CD4-positive, alpha-beta T cell treated with Interleukin-17A for 1 hour (primary cell): ENCODE measurements around the gene ERMAP.
"Not testable (repeated sequence)": the region's sequence is repeated elsewhere in the genome, so short reads cannot be mapped to it uniquely, and the experiment has no call there.

ENCODE experiments used
- DNase-seq: peaks from one replicate; pipeline ENCODE4 v3.0.0-alpha.2; 2020

The ERMAP gene

GRCh38 chr1:42814815-42815214 lies 2.1 kb upstream of the ERMAP start:
- not testable (repeated sequence) for DNase-seq

- peak; percentile 6 for DNase-seq
Observed at GRCh38 chr1:42815941-42816584, 859 bp upstream of the ERMAP start.

- DNase-seq: no peak
Observed at GRCh38 chr1:42817440-42817767, 482 bp downstream of the ERMAP start.

GRCh38 chr1:42817976-42818375 lies 1.1 kb downstream of the ERMAP start:
- no peak for DNase-seq

GRCh38 chr1:42820813-42821212 lies 3.9 kb downstream of the ERMAP start:
- no peak for DNase-seq

- no peak for DNase-seq
Observed at GRCh38 chr1:42821690-42822089, 4.8 kb downstream of the ERMAP start.

GRCh38 chr1:42822800-42823392 lies 6.0 kb downstream of the ERMAP start:
- DNase-seq: no peak

- no peak for DNase-seq
Observed at GRCh38 chr1:42824481-42825035, 7.6 kb downstream of the ERMAP start.

GRCh38 chr1:42825036-42825851 lies 8.3 kb downstream of the ERMAP start:
- DNase-seq: no peak

GRCh38 chr1:42830631-42831030 lies 13.7 kb downstream of the ERMAP start:
- no peak for DNase-seq

GRCh38 chr1:42831273-42831672 lies 14.4 kb downstream of the ERMAP start:
- DNase-seq: no peak

- DNase-seq: no peak
Observed at GRCh38 chr1:42832641-42833240, 15.8 kb downstream of the ERMAP start.

- no peak for DNase-seq
Observed at GRCh38 chr1:42833981-42834380, 17.1 kb downstream of the ERMAP start.

GRCh38 chr1:42834803-42835202 lies 17.9 kb downstream of the ERMAP start:
- DNase-seq: no peak

GRCh38 chr1:42835422-42835821 lies 18.5 kb downstream of the ERMAP start:
- no peak for DNase-seq

- DNase-seq: no peak
Observed at GRCh38 chr1:42837709-42838108, 20.8 kb downstream of the ERMAP start.

GRCh38 chr1:42838482-42839190 lies 21.7 kb downstream of the ERMAP start:
- DNase-seq: no peak

GRCh38 chr1:42841010-42841409 lies 24.1 kb downstream of the ERMAP start:
- no peak for DNase-seq

GRCh38 chr1:42841440-42842147 lies 24.7 kb downstream of the ERMAP start:
- DNase-seq: no peak

- no peak for DNase-seq
Observed at GRCh38 chr1:42844592-42845140, 27.7 kb downstream of the ERMAP start.

- DNase-seq: no peak
Observed at GRCh38 chr1:42845193-42845592, 28.3 kb downstream of the ERMAP start.

GRCh38 chr1:42845866-42846256 lies 28.9 kb downstream of the ERMAP start:
- DNase-seq: no peak
